Memory B cell (primary cell): Measurements from ENCODE around the gene SNTB2.
"Not testable (repeated sequence)": the region's sequence is repeated elsewhere in the genome, so short reads cannot be mapped to it uniquely, and the experiment has no call there.

Source experiments
- ATAC-seq: fragments of 150-1000 bp; cut with Tn5 transposase; 2 replicates; pipeline ENCODE4 v1.10.0; 2021; ENCODE audit warnings: low read depth, mild to moderate bottlenecking, moderate library complexity
- DNase-seq, 2 donors: peaks; one replicate each; pipeline ENCODE4 v3.0.0; 2022; ENCODE audit warnings: low spot score in 2 of 2
- H3K27ac Mint-ChIP-seq: one replicate; pipeline ENCODE4 v1.8.0; 2022; ENCODE audit warnings: mild to moderate bottlenecking, moderate library complexity, mixed read lengths
- H3K27me3 Mint-ChIP-seq: one replicate; pipeline ENCODE4 v1.8.0; 2022; ENCODE audit warnings: mixed read lengths
- H3K36me3 Mint-ChIP-seq: one replicate; pipeline ENCODE4 v1.8.0; 2022; ENCODE audit warnings: mild to moderate bottlenecking, mixed read lengths
- H3K4me1 Mint-ChIP-seq: one replicate; pipeline ENCODE4 v1.8.0; 2022; ENCODE audit warnings: mixed read lengths
- H3K4me3 Mint-ChIP-seq: one replicate; pipeline ENCODE4 v1.8.0; 2022; ENCODE audit warnings: mild to moderate bottlenecking, moderate library complexity, mixed read lengths
- H3K9me3 Mint-ChIP-seq: one replicate; pipeline ENCODE4 v1.8.0; 2022; ENCODE audit warnings: mixed read lengths

Gene SNTB2

GRCh38 chr16:69233124-69233523 lies 46.2 kb downstream of the SNTB2 start:
- Mint-ChIP-seq H3K27me3 (no peaks in the 10 kb centered on the region), H3K9me3 (no peaks in the 10 kb centered on the region), H3K27ac (no peak overlapping the region), H3K4me1 (no peaks in the 10 kb centered on the region), H3K36me3 (no peaks in the 10 kb centered on the region), H3K4me3 (no peak overlapping the region)
- no peak for ATAC-seq
- no peak for DNase-seq

GRCh38 chr16:69234460-69234859 lies 47.5 kb downstream of the SNTB2 start:
- H3K27me3 Mint-ChIP-seq: no peaks in the 10 kb centered on the region
- no peaks in the 10 kb centered on the region for H3K9me3 Mint-ChIP-seq
- ATAC-seq (no peak), DNase-seq (no peak)
- H3K4me1 Mint-ChIP-seq: no peaks in the 10 kb centered on the region
- H3K36me3 Mint-ChIP-seq: no peaks in the 10 kb centered on the region
- no peak overlapping the region for H3K27ac Mint-ChIP-seq
- no peak overlapping the region for H3K4me3 Mint-ChIP-seq

DNA sequence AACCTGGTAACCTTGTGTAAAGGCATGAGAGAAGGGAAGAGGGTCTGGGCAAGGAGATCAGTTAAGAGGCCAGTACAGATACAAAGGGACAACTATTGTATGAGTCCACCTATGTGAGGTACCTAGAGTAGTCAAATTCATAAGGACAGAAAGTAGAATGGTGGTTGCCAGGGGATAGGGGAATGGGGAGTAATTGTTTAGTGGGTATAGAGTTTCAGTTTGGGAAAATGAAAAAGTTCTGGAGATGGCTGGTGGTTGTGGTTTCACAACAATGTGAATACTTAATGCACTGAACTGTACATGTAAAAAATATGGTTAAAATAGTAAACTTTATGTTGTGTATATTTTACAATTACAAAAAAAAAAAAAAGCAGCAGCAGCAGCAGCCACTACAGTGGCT lies 49.4 kb downstream of the SNTB2 start:
- ATAC-seq: no peak
- H3K27ac Mint-ChIP-seq: no peak overlapping the region
- no peaks in the 10 kb centered on the region for H3K27me3 Mint-ChIP-seq
- no peaks in the 10 kb centered on the region for H3K9me3 Mint-ChIP-seq
- H3K4me3 Mint-ChIP-seq: no peak overlapping the region
- no peaks in the 10 kb centered on the region for H3K4me1 Mint-ChIP-seq
- no peak for DNase-seq
- H3K36me3 Mint-ChIP-seq: peaks cover 4% of the 10 kb centered on the region

GRCh38 chr16:69237296-69237695 lies 50.3 kb downstream of the SNTB2 start:
- H3K9me3 Mint-ChIP-seq: no peaks in the 10 kb centered on the region
- no peak for ATAC-seq
- DNase-seq: no peak
- H3K4me3 Mint-ChIP-seq: no peak overlapping the region
- no peaks in the 10 kb centered on the region for H3K4me1 Mint-ChIP-seq
- H3K36me3 Mint-ChIP-seq: peaks cover 4% of the 10 kb centered on the region
- H3K27me3 Mint-ChIP-seq: no peaks in the 10 kb centered on the region
- H3K27ac Mint-ChIP-seq: no peak overlapping the region

GRCh38 chr16:69239851-69240250 lies 52.9 kb downstream of the SNTB2 start:
- no peak for ATAC-seq
- H3K9me3 Mint-ChIP-seq: no peaks in the 10 kb centered on the region
- no peaks in the 10 kb centered on the region for H3K27me3 Mint-ChIP-seq
- DNase-seq: no peak
- H3K36me3 Mint-ChIP-seq: peaks cover 4% of the 10 kb centered on the region
- H3K4me1 Mint-ChIP-seq: no peaks in the 10 kb centered on the region
- H3K4me3 Mint-ChIP-seq: no peak overlapping the region
- H3K27ac Mint-ChIP-seq: no peak overlapping the region

DNA sequence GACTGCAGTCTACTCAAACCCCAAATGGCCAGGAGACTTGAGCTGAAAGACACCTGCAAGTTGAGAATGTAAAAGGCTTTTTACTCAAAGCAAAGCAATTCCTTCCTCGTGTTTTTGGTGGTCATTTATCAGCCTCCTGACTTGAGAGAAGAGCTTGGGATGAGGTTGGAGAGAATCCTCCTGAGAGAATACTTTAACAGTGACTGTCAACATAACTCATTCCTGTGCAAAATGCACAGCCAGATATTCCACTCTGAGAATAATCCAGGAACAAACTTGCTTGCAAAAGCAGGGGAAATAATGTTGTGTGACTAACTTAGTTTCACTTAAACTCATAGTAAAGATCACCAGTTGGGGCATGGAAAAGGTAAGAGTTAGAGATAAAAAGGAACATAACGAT lies 53.4 kb downstream of the SNTB2 start:
- Mint-ChIP-seq H3K9me3 (no peaks in the 10 kb centered on the region), H3K36me3 (peaks cover 4% of the 10 kb centered on the region), H3K4me3 (no peak overlapping the region), H3K27ac (no peak overlapping the region), H3K4me1 (no peaks in the 10 kb centered on the region), H3K27me3 (no peaks in the 10 kb centered on the region)
- no peak for DNase-seq
- ATAC-seq: no peak

GRCh38 chr16:69241926-69242325 lies 55.0 kb downstream of the SNTB2 start:
- DNase-seq: no peak
- no peak for ATAC-seq
- H3K9me3 Mint-ChIP-seq: no peaks in the 10 kb centered on the region
- H3K4me3 Mint-ChIP-seq: no peak overlapping the region
- H3K4me1 Mint-ChIP-seq: no peaks in the 10 kb centered on the region
- H3K27me3 Mint-ChIP-seq: no peaks in the 10 kb centered on the region
- no peak overlapping the region for H3K27ac Mint-ChIP-seq
- peaks cover 8% of the 10 kb centered on the region for H3K36me3 Mint-ChIP-seq

GRCh38 chr16:69243479-69243878 lies 56.5 kb downstream of the SNTB2 start:
- Mint-ChIP-seq H3K27me3 (no peaks in the 10 kb centered on the region), H3K9me3 (no peaks in the 10 kb centered on the region), H3K4me3 (no peak overlapping the region), H3K36me3 (peaks cover 8% of the 10 kb centered on the region), H3K4me1 (no peaks in the 10 kb centered on the region), H3K27ac (no peak overlapping the region)
- DNase-seq: no peak
- ATAC-seq: no peak

- ATAC-seq (no peak), DNase-seq (no peak)
- peaks cover 9% of the 10 kb centered on the region for H3K36me3 Mint-ChIP-seq
- H3K9me3 Mint-ChIP-seq: no peaks in the 10 kb centered on the region
- H3K4me1 Mint-ChIP-seq: no peaks in the 10 kb centered on the region
- no peak overlapping the region for H3K4me3 Mint-ChIP-seq
- H3K27ac Mint-ChIP-seq: no peak overlapping the region
- H3K27me3 Mint-ChIP-seq: no peaks in the 10 kb centered on the region
Measured at GRCh38 chr16:69244336-69244735, 57.4 kb downstream of the SNTB2 start.

- no peaks in the 10 kb centered on the region for H3K27me3 Mint-ChIP-seq
- no peaks in the 10 kb centered on the region for H3K4me1 Mint-ChIP-seq
Measured at GRCh38 chr16:69250081-69250480, 63.1 kb downstream of the SNTB2 start.

DNA sequence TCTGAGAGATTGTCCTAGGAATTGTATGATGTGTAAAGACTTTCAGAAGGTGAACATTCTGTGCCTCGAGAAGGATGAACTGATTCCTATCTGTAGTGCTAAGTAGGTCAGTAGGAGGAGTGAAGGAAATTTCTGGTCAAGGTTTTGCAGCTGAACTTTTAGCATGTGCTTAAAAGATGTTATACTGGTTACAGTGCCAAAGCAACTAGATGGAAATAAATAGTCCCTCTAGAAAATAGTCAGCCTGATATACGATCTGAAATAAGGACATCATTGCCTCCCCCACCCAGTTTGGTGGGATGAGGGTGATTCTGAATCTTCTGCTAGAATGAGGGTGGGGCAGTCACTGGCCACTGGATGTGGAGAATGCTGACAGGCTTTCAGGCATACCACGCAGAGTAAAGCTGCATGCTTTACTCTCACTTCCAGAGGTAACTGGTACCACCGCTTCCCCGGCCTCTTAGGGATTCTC lies 66.9 kb downstream of the SNTB2 start:
- DNase-seq: no peak
- Mint-ChIP-seq H3K9me3 (no peaks in the 10 kb centered on the region), H3K4me1 (no peaks in the 10 kb centered on the region), H3K27me3 (no peaks in the 10 kb centered on the region), H3K4me3 (no peak overlapping the region), H3K27ac (no peak overlapping the region), H3K36me3 (peaks cover 4% of the 10 kb centered on the region)
- ATAC-seq: no peak

More at GRCh38 chr16:69250081-69250480, 63.1 kb downstream of the SNTB2 start:
- ATAC-seq: no peak
- no peak for DNase-seq
- H3K4me3 Mint-ChIP-seq: no peak overlapping the region
- H3K9me3 Mint-ChIP-seq: no peaks in the 10 kb centered on the region
- H3K27ac Mint-ChIP-seq: no peak overlapping the region
- H3K36me3 Mint-ChIP-seq: peaks cover 7% of the 10 kb centered on the region

- not testable (repeated sequence) for H3K9me3 Mint-ChIP-seq, H3K27ac Mint-ChIP-seq, ATAC-seq, H3K4me1 Mint-ChIP-seq, H3K4me3 Mint-ChIP-seq, H3K27me3 Mint-ChIP-seq, DNase-seq
- peaks cover 13% of the 10 kb centered on the region for H3K36me3 Mint-ChIP-seq
Measured at GRCh38 chr16:69259428-69259764, 72.4 kb downstream of the SNTB2 start.

- Mint-ChIP-seq H3K27me3 (no peaks in the 10 kb centered on the region), H3K27ac (no peak overlapping the region), H3K36me3 (peaks cover 17% of the 10 kb centered on the region), H3K4me3 (no peak overlapping the region), H3K4me1 (no peaks in the 10 kb centered on the region), H3K9me3 (no peaks in the 10 kb centered on the region)
- no peak for ATAC-seq
- DNase-seq: no peak
Measured at GRCh38 chr16:69260019-69260418, 73.1 kb downstream of the SNTB2 start.

GRCh38 chr16:69260506-69260905 lies 73.5 kb downstream of the SNTB2 start:
- Mint-ChIP-seq H3K27ac (no peak overlapping the region), H3K27me3 (no peaks in the 10 kb centered on the region), H3K4me1 (no peaks in the 10 kb centered on the region), H3K4me3 (no peak overlapping the region), H3K36me3 (peaks cover 17% of the 10 kb centered on the region), H3K9me3 (no peaks in the 10 kb centered on the region)
- ATAC-seq (no peak), DNase-seq (no peak)

- no peaks in the 10 kb centered on the region for H3K9me3 Mint-ChIP-seq
- no peak for ATAC-seq
- H3K4me3 Mint-ChIP-seq: no peak overlapping the region
- H3K36me3 Mint-ChIP-seq: peaks cover 11% of the 10 kb centered on the region
- H3K27ac Mint-ChIP-seq: no peak overlapping the region
- DNase-seq: no peak
- H3K4me1 Mint-ChIP-seq: no peaks in the 10 kb centered on the region
- no peaks in the 10 kb centered on the region for H3K27me3 Mint-ChIP-seq
Measured at GRCh38 chr16:69266334-69267063, 79.5 kb downstream of the SNTB2 start.
